ENCODE data around the gene MAPKBP1.

DNA sequence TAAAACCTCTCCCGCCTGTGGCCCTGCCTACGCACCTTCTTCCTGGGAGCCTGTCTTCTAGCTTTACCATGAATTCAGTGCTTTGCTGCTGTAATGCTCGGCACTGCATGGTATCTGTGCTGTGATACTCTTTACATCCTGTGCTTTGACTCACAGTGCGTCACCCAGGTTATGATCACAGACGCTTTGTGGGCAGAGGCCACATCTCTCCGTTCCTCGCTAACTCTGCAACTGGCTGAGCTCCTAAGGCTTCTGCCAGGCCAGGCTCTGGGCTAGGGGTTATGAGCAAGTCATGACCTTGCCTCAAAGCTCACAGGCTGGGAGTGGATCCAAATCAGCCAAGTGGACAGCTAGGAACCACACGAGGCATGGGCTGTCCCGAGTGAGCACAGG, 96.4 kb downstream of the MAPKBP1 start:
- TF ChIP-seq CTCF (IDR thresholded peaks at IDR 0.05) (no peak), POLR2A (IDR thresholded peaks at IDR 0.05) (no peak)
